ENCODE results near the gene PGAP3. TPM values are rescaled to one million over a fixed set of nuclear protein-coding genes. Genes with fewer than 3 reads are reported as not detected.

PGAP3 gene
- polyA plus RNA-seq, 1 experiment, result 9.6 TPM

- H3K27me3 ChIP-seq (ENCODE audit: control insufficient read depth, insufficient read depth, low read length), result peaks cover 72% of the 10 kb centered on the region
- no peak overlapping the region for H3K4me3 ChIP-seq (ENCODE audit: low read depth, low read length)
- H3K9me3 ChIP-seq (ENCODE audit: control insufficient read depth, insufficient read depth, low read length), result no peaks in the 10 kb centered on the region
- no peak overlapping the region for H3K27ac ChIP-seq (ENCODE audit: low read depth, low read length)
- no peak for DNase-seq (ENCODE audit: low read depth, low spot score)
- no peak for TF ChIP-seq CTCF (IDR thresholded peaks at IDR 0.05; ENCODE audit: low read depth, low read length)
- POLR2A ChIA-PET, result no interaction called here
- CTCF ChIA-PET, result interaction anchor here (0.8 kb wide), 1 partner anchor 8 kb away, joined by 6 read pairs; no protein-coding TSS in a partner anchor
Observed at GRCh38 chr17:39629494-39629880, 58.4 kb downstream of the PGAP3 start.

GRCh38 chr17:39628655-39629493 is 59.0 kb downstream of the PGAP3 start:
- peaks cover 73% of the 10 kb centered on the region for H3K27me3 ChIP-seq (ENCODE audit: control insufficient read depth, insufficient read depth, low read length)
- no peak for TF ChIP-seq CTCF (IDR thresholded peaks at IDR 0.05; ENCODE audit: low read depth, low read length)
- no peak overlapping the region for H3K4me3 ChIP-seq (ENCODE audit: low read depth, low read length)
- ChIA-PET POLR2A (no interaction called here), CTCF (interaction anchor here (1.0 to 1.2 kb wide), 2 partner anchors 10 kb away, joined by 3 to 4 read pairs; no protein-coding TSS in a partner anchor)
- H3K27ac ChIP-seq (ENCODE audit: low read depth, low read length), result no peak overlapping the region
- no peak for DNase-seq (ENCODE audit: low read depth, low spot score)
- no peaks in the 10 kb centered on the region for H3K9me3 ChIP-seq (ENCODE audit: control insufficient read depth, insufficient read depth, low read length)

- Histone ChIP-seq H3K27me3 (ENCODE audit: control insufficient read depth, insufficient read depth, low read length) (peaks cover 68% of the 10 kb centered on the region), H3K27ac (ENCODE audit: low read depth, low read length) (no peak overlapping the region), H3K9me3 (ENCODE audit: control insufficient read depth, insufficient read depth, low read length) (no peaks in the 10 kb centered on the region), H3K4me3 (ENCODE audit: low read depth, low read length) (no peak overlapping the region)
- ChIA-PET CTCF (interaction anchor here (1.0 to 1.2 kb wide), 2 partner anchors 9 to 11 kb away, joined by 3 to 4 read pairs; no protein-coding TSS in a partner anchor), POLR2A (interaction anchor here (0.6 kb wide), 1 partner anchor 24 kb away, joined by 3 read pairs; no protein-coding TSS in a partner anchor)
- DNase-seq (ENCODE audit: low read depth, low spot score), result no peak
- no peak for TF ChIP-seq CTCF (IDR thresholded peaks at IDR 0.05; ENCODE audit: low read depth, low read length)
Observed at GRCh38 chr17:39627712-39628516, 59.9 kb downstream of the PGAP3 start.

- peak overlapping the region; percentile 29 for H3K4me3 ChIP-seq (ENCODE audit: low read depth, low read length)
- ChIA-PET POLR2A (no interaction called here), CTCF (interaction anchor here (0.6 to 1.2 kb wide), 2 partner anchors 12 to 356 kb away, joined by 3 read pairs; no protein-coding TSS in a partner anchor)
- no peaks in the 10 kb centered on the region for H3K9me3 ChIP-seq (ENCODE audit: control insufficient read depth, insufficient read depth, low read length)
- DNase-seq (ENCODE audit: low read depth, low spot score), result no peak
- no peak for TF ChIP-seq CTCF (IDR thresholded peaks at IDR 0.05; ENCODE audit: low read depth, low read length)
- no peak overlapping the region for H3K27ac ChIP-seq (ENCODE audit: low read depth, low read length)
- H3K27me3 ChIP-seq (ENCODE audit: control insufficient read depth, insufficient read depth, low read length), result peaks cover 66% of the 10 kb centered on the region
Observed at GRCh38 chr17:39627047-39627711, 60.7 kb downstream of the PGAP3 start.
